A549 (cell line): ENCODE data around the gene CAMSAP1.

Source experiments
- POLR2A ChIP-seq: IDR thresholded peaks from 2 replicates; pipeline ENCODE4 v1.6.1; 2012; ENCODE audit warnings: mild to moderate bottlenecking, low read length
- TF ChIP-seq, protein P1 (sequence below): fragments of >200 bp; sonication (Bioruptor Twin); formaldehyde crosslinking; IDR thresholded peaks from 3 replicates; pipeline ENCODE4 v1.5.1; 2016

DNA sequence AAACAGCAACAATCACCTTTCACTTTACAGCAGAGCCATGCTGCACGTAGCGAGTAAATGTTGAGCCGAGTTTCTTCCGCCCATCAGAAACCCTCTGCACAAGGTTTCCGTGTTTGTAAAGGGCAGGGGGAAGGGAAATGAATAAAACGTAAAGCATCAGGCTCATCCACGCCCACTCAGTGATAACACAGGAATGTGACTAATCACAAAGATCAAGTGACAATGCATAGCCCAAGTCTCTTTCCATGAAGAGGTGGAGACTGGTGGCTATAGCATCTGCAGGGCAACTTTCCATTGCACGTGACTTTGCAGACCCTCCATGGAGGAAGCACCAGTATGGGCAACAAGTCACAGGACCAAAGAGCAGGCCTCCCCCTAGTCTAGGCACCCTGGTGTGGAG lies 56.6 kb downstream of the CAMSAP1 start:
- TF ChIP-seq, protein P1, sequence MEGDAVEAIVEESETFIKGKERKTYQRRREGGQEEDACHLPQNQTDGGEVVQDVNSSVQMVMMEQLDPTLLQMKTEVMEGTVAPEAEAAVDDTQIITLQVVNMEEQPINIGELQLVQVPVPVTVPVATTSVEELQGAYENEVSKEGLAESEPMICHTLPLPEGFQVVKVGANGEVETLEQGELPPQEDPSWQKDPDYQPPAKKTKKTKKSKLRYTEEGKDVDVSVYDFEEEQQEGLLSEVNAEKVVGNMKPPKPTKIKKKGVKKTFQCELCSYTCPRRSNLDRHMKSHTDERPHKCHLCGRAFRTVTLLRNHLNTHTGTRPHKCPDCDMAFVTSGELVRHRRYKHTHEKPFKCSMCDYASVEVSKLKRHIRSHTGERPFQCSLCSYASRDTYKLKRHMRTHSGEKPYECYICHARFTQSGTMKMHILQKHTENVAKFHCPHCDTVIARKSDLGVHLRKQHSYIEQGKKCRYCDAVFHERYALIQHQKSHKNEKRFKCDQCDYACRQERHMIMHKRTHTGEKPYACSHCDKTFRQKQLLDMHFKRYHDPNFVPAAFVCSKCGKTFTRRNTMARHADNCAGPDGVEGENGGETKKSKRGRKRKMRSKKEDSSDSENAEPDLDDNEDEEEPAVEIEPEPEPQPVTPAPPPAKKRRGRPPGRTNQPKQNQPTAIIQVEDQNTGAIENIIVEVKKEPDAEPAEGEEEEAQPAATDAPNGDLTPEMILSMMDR: no peak
- no peak for TF ChIP-seq POLR2A
